WERI-Rb-1 (cell line): ENCODE results near the gene PHACTR3.

Experiments used
- DNase-seq: peaks from one replicate; pipeline ENCODE4 v3.0.0-alpha.2; 2020
- H3K27ac ChIP-seq: fragments of 250-450 bp; sonication (Bioruptor Pico); 2 replicates; pipeline ENCODE4 v1.5.1; 2020; ENCODE audit warnings: mild to moderate bottlenecking, moderate library complexity
- H3K27me3 ChIP-seq: fragments of 250-450 bp; sonication (Bioruptor Pico); 2 replicates; pipeline ENCODE4 v1.5.1; 2021; ENCODE audit warnings: mild to moderate bottlenecking, low read depth, moderate library complexity; ENCODE audit not compliant: insufficient read depth, severe bottlenecking
- H3K36me3 ChIP-seq: fragments of 250-450 bp; sonication (Bioruptor Pico); 2 replicates; pipeline ENCODE4 v1.5.1; 2020; ENCODE audit warnings: mild to moderate bottlenecking, moderate library complexity
- H3K4me3 ChIP-seq: 2 replicates; pipeline ENCODE4 v1.5.1; 2011; ENCODE audit warnings: low read depth, mild to moderate bottlenecking, control low read depth, low read length
- H3K9me3 ChIP-seq: fragments of 250-450 bp; sonication (Bioruptor Pico); 2 replicates; pipeline ENCODE4 v1.5.1; 2021; ENCODE audit warnings: mild to moderate bottlenecking, moderate library complexity; ENCODE audit not compliant: severe bottlenecking
- TF ChIP-seq, protein P1 (sequence below): IDR thresholded peaks from 2 replicates; pipeline ENCODE4 v1.5.1; 2011; ENCODE audit warnings: low read depth, mild to moderate bottlenecking, control low read depth, inconsistent platforms, low read length

PHACTR3 gene

GRCh38 chr20:59662856-59663512, 58.6 kb downstream of the PHACTR3 start:
- TF ChIP-seq, protein P1, sequence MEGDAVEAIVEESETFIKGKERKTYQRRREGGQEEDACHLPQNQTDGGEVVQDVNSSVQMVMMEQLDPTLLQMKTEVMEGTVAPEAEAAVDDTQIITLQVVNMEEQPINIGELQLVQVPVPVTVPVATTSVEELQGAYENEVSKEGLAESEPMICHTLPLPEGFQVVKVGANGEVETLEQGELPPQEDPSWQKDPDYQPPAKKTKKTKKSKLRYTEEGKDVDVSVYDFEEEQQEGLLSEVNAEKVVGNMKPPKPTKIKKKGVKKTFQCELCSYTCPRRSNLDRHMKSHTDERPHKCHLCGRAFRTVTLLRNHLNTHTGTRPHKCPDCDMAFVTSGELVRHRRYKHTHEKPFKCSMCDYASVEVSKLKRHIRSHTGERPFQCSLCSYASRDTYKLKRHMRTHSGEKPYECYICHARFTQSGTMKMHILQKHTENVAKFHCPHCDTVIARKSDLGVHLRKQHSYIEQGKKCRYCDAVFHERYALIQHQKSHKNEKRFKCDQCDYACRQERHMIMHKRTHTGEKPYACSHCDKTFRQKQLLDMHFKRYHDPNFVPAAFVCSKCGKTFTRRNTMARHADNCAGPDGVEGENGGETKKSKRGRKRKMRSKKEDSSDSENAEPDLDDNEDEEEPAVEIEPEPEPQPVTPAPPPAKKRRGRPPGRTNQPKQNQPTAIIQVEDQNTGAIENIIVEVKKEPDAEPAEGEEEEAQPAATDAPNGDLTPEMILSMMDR, result no peak
- Histone ChIP-seq H3K4me3 (no peak overlapping the region), H3K27ac (no peak overlapping the region), H3K27me3 (peaks cover 93% of the 10 kb centered on the region), H3K36me3 (no peaks in the 10 kb centered on the region), H3K9me3 (peaks cover under 1% of the 10 kb centered on the region)
- no peak for DNase-seq

DNA sequence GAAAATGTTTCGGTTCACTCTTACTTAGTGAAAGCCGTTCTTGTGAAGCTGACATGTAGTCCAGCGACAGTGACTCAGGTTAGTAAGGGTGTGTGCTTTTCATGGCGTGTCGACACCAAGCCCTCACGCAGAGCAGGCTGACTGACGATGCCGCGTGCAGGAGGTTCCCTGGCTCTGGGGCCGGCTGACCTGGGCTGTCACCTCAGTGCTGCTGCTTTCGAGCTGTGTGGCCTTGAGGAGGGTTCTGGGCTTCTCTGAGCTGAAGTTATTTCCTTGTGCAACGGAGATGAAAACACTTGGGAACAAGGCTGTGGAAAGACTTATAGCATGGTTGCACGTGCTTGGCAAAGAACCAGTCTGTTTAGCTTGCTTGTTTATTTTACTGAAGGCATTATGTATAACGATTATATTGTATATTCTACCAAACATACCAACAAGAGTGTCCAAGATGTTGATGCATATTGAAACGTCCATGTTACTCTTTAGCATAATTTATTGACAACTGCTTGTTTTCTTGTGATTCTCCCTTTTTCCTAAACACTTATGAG, 59.2 kb downstream of the PHACTR3 start:
- TF ChIP-seq, protein P1, result no peak
- peaks cover 95% of the 10 kb centered on the region for H3K27me3 ChIP-seq
- no peak for DNase-seq
- H3K9me3 ChIP-seq, result no peaks in the 10 kb centered on the region
- H3K4me3 ChIP-seq, result no peak overlapping the region
- H3K27ac ChIP-seq, result no peak overlapping the region
- H3K36me3 ChIP-seq, result no peaks in the 10 kb centered on the region

GRCh38 chr20:59664421-59664941, 60.1 kb downstream of the PHACTR3 start:
- Histone ChIP-seq H3K27ac (no peak overlapping the region), H3K36me3 (no peaks in the 10 kb centered on the region), H3K4me3 (no peak overlapping the region), H3K27me3 (peaks cover 100% of the 10 kb centered on the region), H3K9me3 (no peaks in the 10 kb centered on the region)
- TF ChIP-seq, protein P1, result no peak
- DNase-seq, result no peak

- Histone ChIP-seq H3K27ac (no peak overlapping the region), H3K4me3 (no peak overlapping the region), H3K27me3 (peaks cover 95% of the 10 kb centered on the region), H3K9me3 (no peaks in the 10 kb centered on the region), H3K36me3 (no peaks in the 10 kb centered on the region)
- TF ChIP-seq, protein P1, result no peak
- no peak for DNase-seq
Observed at GRCh38 chr20:59665656-59666555, 61.6 kb downstream of the PHACTR3 start.

- no peaks in the 10 kb centered on the region for H3K36me3 ChIP-seq
- TF ChIP-seq, protein P1, result no peak
- peaks cover 95% of the 10 kb centered on the region for H3K27me3 ChIP-seq
- no peak overlapping the region for H3K27ac ChIP-seq
- DNase-seq, result no peak
- no peak overlapping the region for H3K4me3 ChIP-seq
- no peaks in the 10 kb centered on the region for H3K9me3 ChIP-seq
Observed at GRCh38 chr20:59666586-59666985, 62.2 kb downstream of the PHACTR3 start.
